ACC112 (cell line): Measurements from ENCODE around the gene TTC3.
"Not testable (repeated sequence)": the region's sequence is repeated elsewhere in the genome, so short reads cannot be mapped to it uniquely, and the experiment has no call there.

Experiments used
- H2AFZ ChIP-seq: fragments of 200-600 bp; sonication (generic); one replicate; pipeline ENCODE4 v1.6.0; 2017; ENCODE audit warnings: antibody characterized with exemption, low read length; ENCODE audit not compliant: unreplicated experiment
- H3K27ac ChIP-seq: fragments of 200-600 bp; sonication (generic); 2 replicates; pipeline ENCODE4 v1.5.1; 2014; ENCODE audit warnings: low read depth, mild to moderate bottlenecking, antibody characterized with exemption, low read length, moderate library complexity
- H3K27me3 ChIP-seq: fragments of 200-600 bp; sonication (generic); 2 replicates; pipeline ENCODE4 v1.6.1; 2014; ENCODE audit warnings: mild to moderate bottlenecking, antibody characterized with exemption, low read length, moderate library complexity, mixed read lengths; ENCODE audit not compliant: insufficient read depth
- H3K36me3 ChIP-seq: fragments of 200-600 bp; sonication (generic); 2 replicates; pipeline ENCODE4 v1.6.1; 2016; ENCODE audit warnings: mild to moderate bottlenecking, antibody characterized with exemption, low read length, moderate library complexity, mixed read lengths; ENCODE audit not compliant: insufficient read depth
- H3K4me1 ChIP-seq: fragments of 200-600 bp; sonication (generic); one replicate; pipeline ENCODE4 v1.6.1; 2016; ENCODE audit warnings: low read length, mixed read lengths; ENCODE audit not compliant: insufficient read depth, unreplicated experiment, control insufficient read depth
- H3K4me3 ChIP-seq: fragments of 200-600 bp; sonication (generic); 2 replicates; pipeline ENCODE4 v1.5.1; 2014; ENCODE audit warnings: mild to moderate bottlenecking, low read depth, low read length
- H3K79me2 ChIP-seq: fragments of 200-600 bp; sonication (generic); one replicate; pipeline ENCODE4 v1.6.0; 2016; ENCODE audit warnings: low read length; ENCODE audit not compliant: control insufficient read depth, unreplicated experiment, insufficient read depth

Gene TTC3

DNA sequence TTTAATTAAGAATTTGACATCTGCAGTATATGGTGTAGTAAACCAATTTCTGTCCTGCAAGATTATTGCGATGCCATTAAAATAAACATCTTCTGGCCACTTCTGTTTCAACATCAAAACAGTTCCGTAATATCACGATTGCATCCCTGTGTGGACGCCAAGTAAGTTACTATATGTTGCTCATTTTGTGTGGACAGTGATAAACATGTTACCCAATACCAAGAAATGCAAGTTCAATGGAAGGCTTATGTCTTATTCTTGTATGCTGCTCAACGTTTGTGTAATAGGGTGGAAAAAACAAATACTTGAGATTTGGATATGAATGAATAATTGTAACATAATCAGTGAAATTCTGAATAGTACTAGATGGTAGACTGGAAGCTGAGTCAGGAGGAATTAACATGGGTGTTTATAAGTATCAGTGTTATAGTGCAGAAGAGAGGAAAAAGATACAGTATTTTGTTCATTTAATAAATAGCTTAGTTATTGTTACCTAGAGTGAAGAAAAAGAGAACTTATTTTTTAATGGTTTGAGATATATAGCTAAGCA is 15.2 kb downstream of the TTC3 start:
- Histone ChIP-seq H3K4me3 (no peak overlapping the region), H3K4me1 (peaks cover 5% of the 10 kb centered on the region), H3K27me3 (no peaks in the 10 kb centered on the region), H3K79me2 (peaks cover 56% of the 10 kb centered on the region), H3K27ac (no peak overlapping the region), H3K36me3 (0 out of 2 replicates have a peak, but pooled peaks cover 4% of the 10 kb centered on the region), H2AFZ (no peak overlapping the region)

DNA sequence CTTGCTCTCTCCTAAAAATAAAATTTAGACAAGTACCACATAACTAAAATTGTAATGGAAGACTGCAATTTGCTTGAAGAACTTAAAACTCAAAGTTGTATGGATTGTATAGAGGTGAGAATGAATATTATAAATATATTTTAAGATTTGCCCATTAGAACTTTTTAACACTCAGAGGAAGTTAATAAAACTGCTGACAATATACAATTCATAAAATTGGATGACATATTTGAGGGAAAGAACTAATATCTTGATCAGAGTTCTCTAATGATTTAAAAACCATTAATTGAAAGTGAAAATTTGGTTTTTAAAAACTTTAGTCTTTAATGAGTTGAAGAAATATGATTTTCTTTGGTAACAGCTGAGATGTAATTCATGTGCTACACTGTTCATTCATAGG is 20.9 kb downstream of the TTC3 start:
- no peaks in the 10 kb centered on the region for H3K27me3 ChIP-seq
- peaks cover 10% of the 10 kb centered on the region for H3K79me2 ChIP-seq
- no peak overlapping the region for H3K27ac ChIP-seq
- H3K36me3 ChIP-seq = peaks cover 24% of the 10 kb centered on the region
- no peaks in the 10 kb centered on the region for H3K4me1 ChIP-seq
- H3K4me3 ChIP-seq = no peak overlapping the region
- no peak overlapping the region for H2AFZ ChIP-seq

- Histone ChIP-seq H2AFZ (no peak overlapping the region), H3K27ac (no peak overlapping the region), H3K36me3 (peaks cover 37% of the 10 kb centered on the region), H3K27me3 (no peaks in the 10 kb centered on the region), H3K4me1 (no peaks in the 10 kb centered on the region), H3K4me3 (no peak overlapping the region), H3K79me2 (peaks cover 4% of the 10 kb centered on the region)
Observed at GRCh38 chr21:37095821-37096220, 22.8 kb downstream of the TTC3 start.

DNA sequence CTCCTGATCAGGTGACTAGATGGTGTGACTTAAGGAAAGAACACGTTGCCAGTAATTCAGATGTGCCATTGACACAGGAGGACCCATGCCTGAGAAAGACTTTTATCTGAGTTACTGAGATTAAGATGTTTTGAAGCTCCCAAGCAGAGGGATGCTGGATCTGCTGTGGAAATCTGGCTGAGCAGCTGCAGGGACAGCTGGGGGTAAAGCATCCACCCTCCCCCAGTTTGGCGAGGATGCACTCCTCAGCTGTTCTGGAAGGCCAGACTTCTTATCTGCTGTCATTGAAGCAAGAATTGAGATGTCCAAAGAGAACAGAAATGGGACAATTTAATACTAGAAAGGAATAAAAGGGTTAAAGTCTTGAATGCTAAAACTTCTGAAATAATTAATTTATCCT is 25.7 kb downstream of the TTC3 start:
- Histone ChIP-seq H3K79me2 (peaks cover 2% of the 10 kb centered on the region), H3K27me3 (no peaks in the 10 kb centered on the region), H3K4me3 (no peak overlapping the region), H2AFZ (no peak overlapping the region), H3K4me1 (no peaks in the 10 kb centered on the region), H3K36me3 (peaks cover 37% of the 10 kb centered on the region), H3K27ac (no peak overlapping the region)

GRCh38 chr21:37100316-37100715 is 27.3 kb downstream of the TTC3 start:
- H3K4me3 ChIP-seq = no peak overlapping the region
- H3K79me2 ChIP-seq = peaks cover 7% of the 10 kb centered on the region
- peaks cover 32% of the 10 kb centered on the region for H3K36me3 ChIP-seq
- no peaks in the 10 kb centered on the region for H3K4me1 ChIP-seq
- no peak overlapping the region for H2AFZ ChIP-seq
- no peaks in the 10 kb centered on the region for H3K27me3 ChIP-seq
- H3K27ac ChIP-seq = no peak overlapping the region

- no peak overlapping the region for H3K27ac ChIP-seq
Observed at GRCh38 chr21:37101384-37101783, 28.3 kb downstream of the TTC3 start.

GRCh38 chr21:37102746-37103145 is 29.7 kb downstream of the TTC3 start:
- H2AFZ ChIP-seq, H3K79me2 ChIP-seq, H3K27me3 ChIP-seq, H3K4me3 ChIP-seq, H3K4me1 ChIP-seq, H3K27ac ChIP-seq: not testable (repeated sequence)
- H3K36me3 ChIP-seq = peaks cover 23% of the 10 kb centered on the region

More at GRCh38 chr21:37101384-37101783, 28.3 kb downstream of the TTC3 start:
- H3K79me2 ChIP-seq = peaks cover 7% of the 10 kb centered on the region
- H3K4me1 ChIP-seq = no peaks in the 10 kb centered on the region
- peaks cover 32% of the 10 kb centered on the region for H3K36me3 ChIP-seq
- no peaks in the 10 kb centered on the region for H3K27me3 ChIP-seq
- H3K4me3 ChIP-seq = no peak overlapping the region
- H2AFZ ChIP-seq = no peak overlapping the region

DNA sequence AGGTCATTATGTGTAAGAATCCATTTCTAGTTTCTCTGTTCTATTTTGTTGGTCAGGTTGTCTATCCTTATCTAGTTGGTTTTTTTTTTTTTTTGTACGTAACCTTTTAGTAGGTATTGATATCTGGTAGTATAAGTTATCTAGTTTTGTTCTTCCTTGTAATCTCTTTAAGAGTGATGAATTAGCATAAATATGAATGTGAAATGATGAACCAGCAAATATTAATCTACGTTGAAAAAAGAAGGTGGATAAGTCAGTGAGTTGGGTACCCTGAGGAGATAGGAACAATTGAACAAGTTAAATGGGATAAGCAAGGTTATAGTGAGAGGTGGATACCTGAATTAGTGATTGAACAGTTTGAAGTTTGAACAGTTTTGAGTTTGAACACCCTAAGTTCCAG is 33.9 kb downstream of the TTC3 start:
- Histone ChIP-seq H3K4me3 (no peak overlapping the region), H3K36me3 (peaks cover 9% of the 10 kb centered on the region), H3K27ac (no peak overlapping the region), H3K79me2 (peaks cover 7% of the 10 kb centered on the region), H3K27me3 (no peaks in the 10 kb centered on the region), H3K4me1 (no peaks in the 10 kb centered on the region), H2AFZ (no peak overlapping the region)

DNA sequence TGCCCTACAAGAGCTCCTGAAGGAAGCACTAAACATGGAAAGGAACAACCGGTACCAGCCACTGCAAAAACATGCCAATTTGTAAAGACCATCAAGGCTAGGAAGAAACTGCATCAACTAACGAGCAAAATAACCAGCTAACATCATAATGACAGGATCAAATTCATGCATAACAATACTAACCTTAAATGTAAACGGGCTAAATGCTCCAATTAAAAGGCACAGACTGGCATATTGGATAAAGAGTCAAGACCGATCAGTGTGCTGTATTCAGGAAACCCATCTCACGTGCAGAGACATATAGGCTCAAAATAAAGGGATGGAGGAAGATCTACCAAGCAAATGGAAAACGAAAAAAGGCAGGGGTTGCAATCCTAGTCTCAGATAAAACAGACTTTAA is 38.0 kb downstream of the TTC3 start:
- H2AFZ ChIP-seq, H3K4me3 ChIP-seq, H3K27me3 ChIP-seq, H3K79me2 ChIP-seq, H3K4me1 ChIP-seq, H3K27ac ChIP-seq, H3K36me3 ChIP-seq: not testable (repeated sequence)

DNA sequence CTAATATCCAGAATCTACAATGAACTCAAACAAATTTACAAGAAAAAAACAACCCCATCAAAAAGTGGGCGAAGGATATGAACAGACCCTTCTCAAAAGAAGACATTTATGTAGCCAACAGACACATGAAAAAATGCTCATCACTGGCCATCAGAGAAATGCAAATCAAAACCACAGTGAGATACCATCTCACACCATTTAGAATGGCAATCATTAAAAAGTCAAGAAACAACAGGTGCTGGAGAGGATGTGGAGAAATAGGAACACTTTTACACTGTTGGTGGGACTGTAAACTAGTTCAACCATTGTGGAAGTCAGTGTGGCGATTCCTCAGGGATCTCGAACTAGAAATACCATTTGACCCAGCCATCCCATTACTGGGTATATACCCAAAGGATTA is 41.2 kb downstream of the TTC3 start:
- H3K36me3 ChIP-seq, H3K27ac ChIP-seq, H2AFZ ChIP-seq, H3K4me1 ChIP-seq, H3K4me3 ChIP-seq, H3K27me3 ChIP-seq, H3K79me2 ChIP-seq: not testable (repeated sequence)

GRCh38 chr21:37116459-37116858 is 43.4 kb downstream of the TTC3 start:
- not testable (repeated sequence) for H3K79me2 ChIP-seq, H3K36me3 ChIP-seq, H3K4me1 ChIP-seq, H3K27ac ChIP-seq, H3K4me3 ChIP-seq, H3K27me3 ChIP-seq, H2AFZ ChIP-seq
